Measurements from ENCODE around the gene TMEM53. TPM values are rescaled to one million over a fixed set of nuclear protein-coding genes. Genes with fewer than 3 reads are reported as not detected.
"Not testable (repeated sequence)": the region's sequence is repeated elsewhere in the genome, so short reads cannot be mapped to it uniquely, and the experiment has no call there.

The TMEM53 gene
- polyA plus RNA-seq, 1 of the 3 experiments (the other 2 are of a cell fraction), result 14.9 TPM

DNA sequence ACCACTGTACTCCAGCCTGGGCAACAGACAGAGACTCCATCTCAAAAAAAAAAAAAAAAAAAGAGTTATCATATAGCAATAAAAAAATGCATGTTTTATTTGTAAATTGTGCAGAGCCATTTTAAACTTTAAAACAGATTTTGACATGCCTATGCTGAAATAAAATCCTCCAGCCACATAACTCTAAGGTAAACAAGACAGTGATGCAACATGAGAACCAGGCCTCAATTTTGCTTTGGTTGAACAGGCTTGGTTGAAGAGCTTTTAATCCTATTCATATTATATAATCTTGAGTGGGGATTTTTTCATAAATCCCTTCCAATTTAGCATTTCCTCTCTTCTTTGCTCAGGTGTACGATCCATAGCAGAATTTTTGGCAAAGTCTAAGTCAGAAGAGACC, 26.3 kb upstream of the TMEM53 start:
- WGBS (ENCODE audit: low lambda C conversion rate), result 89% methylated on average over 1 of the region's 1 CpG
- H3K9me3 ChIP-seq, result no peaks in the 10 kb centered on the region
- no peak overlapping the region for H3K9ac ChIP-seq
- no peak overlapping the region for H3K4me3 ChIP-seq (ENCODE audit: low read depth in 2 of 2, low read length in 1 of 2)
- no peak overlapping the region for H3K4me2 ChIP-seq
- CTCF ChIA-PET, result no interaction called here
- H3K27me3 ChIP-seq (ENCODE audit: insufficient read depth), result no peaks in the 10 kb centered on the region
- no peak overlapping the region for H3K27ac ChIP-seq (ENCODE audit: low read depth in 2 of 2, low read length in 1 of 2)
- POLR2A ChIA-PET, result no interaction called here
- no peaks in the 10 kb centered on the region for H4K20me1 ChIP-seq (ENCODE audit: insufficient read depth)
- no peaks in the 10 kb centered on the region for H3K9me2 ChIP-seq
- H3K4me1 ChIP-seq (ENCODE audit: control insufficient read depth in 1 of 2, insufficient read depth in 2 of 2, low read depth in 1 of 2, low read length in 1 of 2), result no peaks in the 10 kb centered on the region
- H3F3A ChIP-seq (replicated peaks; ENCODE audit: insufficient read depth), result no peaks in the 10 kb centered on the region
- no peaks in the 10 kb centered on the region for H3K36me3 ChIP-seq (replicated peaks in 1 of 2; ENCODE audit: control insufficient read depth in 1 of 2, insufficient read depth in 2 of 2, low read length in 1 of 2)
- no peak overlapping the region for H2AFZ ChIP-seq (ENCODE audit: low read depth)
- H3K79me2 ChIP-seq (ENCODE audit: insufficient read depth), result no peaks in the 10 kb centered on the region
- no peak for DNase-seq
- TF ChIP-seq POLR2AphosphoS5 (IDR thresholded peaks at IDR 0.05; ENCODE audit: low read depth, low read length), result no peak
- no peak for TF ChIP-seq ZBTB33 (IDR thresholded peaks at IDR 0.05; ENCODE audit: borderline replicate concordance, low read depth)
- TF ChIP-seq USF2 (IDR thresholded peaks at IDR 0.05; ENCODE audit: borderline replicate concordance, low read depth, low read length), result no peak
- TF ChIP-seq, protein P1, sequence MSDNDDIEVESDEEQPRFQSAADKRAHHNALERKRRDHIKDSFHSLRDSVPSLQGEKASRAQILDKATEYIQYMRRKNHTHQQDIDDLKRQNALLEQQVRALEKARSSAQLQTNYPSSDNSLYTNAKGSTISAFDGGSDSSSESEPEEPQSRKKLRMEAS (IDR thresholded peaks at IDR 0.05; ENCODE audit: low read depth), result no peak
- no peak for TF ChIP-seq EP300 (IDR thresholded peaks at IDR 0.05; ENCODE audit: borderline replicate concordance in 1 of 2, low read depth in 1 of 2, low read length in 1 of 2)
- no peak for TF ChIP-seq RFX5 (IDR thresholded peaks at IDR 0.05; ENCODE audit: low read length)
- no peak for TF ChIP-seq YY1 (IDR thresholded peaks at IDR 0.05; ENCODE audit: low read depth)
- no peak for TF ChIP-seq RCOR1 (IDR thresholded peaks at IDR 0.05; ENCODE audit: low read length)
- TF ChIP-seq NRF1 (IDR thresholded peaks at IDR 0.05; ENCODE audit: low read depth, low read length), result no peak
- TF ChIP-seq, protein P2, sequence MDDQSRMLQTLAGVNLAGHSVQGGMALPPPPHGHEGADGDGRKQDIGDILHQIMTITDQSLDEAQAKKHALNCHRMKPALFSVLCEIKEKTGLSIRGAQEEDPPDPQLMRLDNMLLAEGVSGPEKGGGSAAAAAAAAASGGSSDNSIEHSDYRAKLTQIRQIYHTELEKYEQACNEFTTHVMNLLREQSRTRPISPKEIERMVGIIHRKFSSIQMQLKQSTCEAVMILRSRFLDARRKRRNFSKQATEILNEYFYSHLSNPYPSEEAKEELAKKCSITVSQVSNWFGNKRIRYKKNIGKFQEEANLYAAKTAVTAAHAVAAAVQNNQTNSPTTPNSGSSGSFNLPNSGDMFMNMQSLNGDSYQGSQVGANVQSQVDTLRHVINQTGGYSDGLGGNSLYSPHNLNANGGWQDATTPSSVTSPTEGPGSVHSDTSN (IDR thresholded peaks at IDR 0.05), result no peak
- no peak for TF ChIP-seq GABPA (IDR thresholded peaks at IDR 0.05; ENCODE audit: low read depth)

DNA sequence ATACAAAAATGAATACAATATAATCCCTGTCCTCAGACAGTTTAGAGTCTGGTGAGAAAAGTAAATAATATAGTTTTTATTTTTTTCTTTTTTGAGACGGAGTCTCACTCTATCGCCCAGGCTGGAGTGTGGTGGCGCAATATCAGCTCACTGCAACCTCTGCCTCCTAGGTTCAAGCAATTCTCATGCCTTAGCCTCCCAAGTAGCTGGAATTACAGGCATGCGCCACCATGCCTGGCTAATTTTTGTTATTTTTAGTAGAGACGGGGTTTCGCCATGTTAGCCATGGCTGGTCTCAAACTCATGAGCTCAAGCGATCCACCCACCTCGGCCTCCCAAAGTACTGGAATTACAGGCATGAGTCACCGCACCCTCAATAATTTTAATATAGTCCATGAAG, 25.1 kb upstream of the TMEM53 start:
- POLR2A ChIA-PET, result interaction anchor here (0.6 kb wide), 1 partner anchor 235 kb away, joined by 3 read pairs; no protein-coding TSS in a partner anchor
- WGBS (ENCODE audit: low lambda C conversion rate), result 88% methylated on average over 9 of the region's 9 CpGs

More for the DNA sequence above, 25.1 kb upstream of the TMEM53 start:
- not testable (repeated sequence) for H4K20me1 ChIP-seq (ENCODE audit: insufficient read depth); H2AFZ ChIP-seq (ENCODE audit: low read depth); H3K9me2 ChIP-seq; H3K9ac ChIP-seq; H3F3A ChIP-seq (replicated peaks; ENCODE audit: insufficient read depth); H3K79me2 ChIP-seq (ENCODE audit: insufficient read depth); H3K4me2 ChIP-seq; H3K27me3 ChIP-seq (ENCODE audit: insufficient read depth); H3K4me1 ChIP-seq (ENCODE audit: control insufficient read depth in 1 of 2, insufficient read depth in 2 of 2, low read depth in 1 of 2, low read length in 1 of 2); H3K9me3 ChIP-seq; H3K36me3 ChIP-seq (replicated peaks in 1 of 2; ENCODE audit: control insufficient read depth in 1 of 2, insufficient read depth in 2 of 2, low read length in 1 of 2); H3K4me3 ChIP-seq (ENCODE audit: low read depth in 2 of 2, low read length in 1 of 2); DNase-seq; H3K27ac ChIP-seq (ENCODE audit: low read depth in 2 of 2, low read length in 1 of 2)
- CTCF ChIA-PET, result interaction anchor here (1.4 kb wide), 1 partner anchor 8 kb away, joined by 4 read pairs; no protein-coding TSS in a partner anchor
